Gastrocnemius medialis (tissue), 4 donors: ENCODE measurements around the gene PRR5. TPM values are rescaled to one million over a fixed set of nuclear protein-coding genes. Genes with fewer than 3 reads are reported as not detected.

Experiments
- ATAC-seq, 2 donors: fragments of 150-250 bp; one replicate each; pipeline ENCODE4 v1.9.1; 2016
- DNase-seq, 2 donors: peaks; one replicate each; pipeline ENCODE4 v3.0.0-alpha.2; 2019
- H3K27ac ChIP-seq, 4 donors: fragments of 200-600 bp; sonication (generic); 1 replicate in 1 of 4; 2 replicates in 3 of 4; pipeline ENCODE4 v1.5.1; 2016 to 2018; ENCODE audit warnings: mild to moderate bottlenecking in 2 of 4, moderate library complexity in 1 of 4
- H3K27me3 ChIP-seq, 3 donors: fragments of 200-600 bp; sonication (generic) in 2 of 3; 1 replicate in 1 of 3; 2 replicates in 2 of 3; pipeline versions ENCODE4 v1.5.1 to v1.6.0; 2016 to 2019; ENCODE audit warnings: mild to moderate bottlenecking in 1 of 3, moderate library complexity in 1 of 3
- H3K36me3 ChIP-seq, 2 donors: fragments of 200-600 bp; sonication (generic) in 1 of 2; one replicate each; pipeline ENCODE4 v1.5.1; 2017 to 2018
- H3K4me1 ChIP-seq, 2 donors: fragments of 200-600 bp; sonication (generic) in 1 of 2; one replicate each; pipeline ENCODE4 v1.5.1; 2016 to 2017; ENCODE audit warnings: mild to moderate bottlenecking in 2 of 2
- H3K4me3 ChIP-seq, 4 donors: fragments of 200-600 bp; sonication (generic) in 3 of 4; 1 replicate in 1 of 4; 2 replicates in 3 of 4; pipeline ENCODE4 v1.5.1; 2016 to 2019; ENCODE audit warnings: mild to moderate bottlenecking in 2 of 4
- H3K9me3 ChIP-seq, 3 donors: fragments of 200-600 bp; sonication (generic) in 2 of 3; 1 replicate in 1 of 3; 2 replicates in 2 of 3; pipeline ENCODE4 v1.5.1; 2016 to 2019
- CTCF ChIP-seq, 5 experiments: fragments of 450-650 bp in 3 of 5; fragments of 200-600 bp in 2 of 5; sonication (generic) in 2 of 5; IDR thresholded peaks in 4 of 5; conservative IDR thresholded peaks in 1 of 5; 1 replicate in 4 of 5; 2 replicates in 1 of 5; pipeline ENCODE4 v1.5.1; 2016 to 2019; ENCODE audit warnings: antibody characterized with exemption in 5 of 5, mild to moderate bottlenecking in 3 of 5, moderate library complexity in 3 of 5
- POLR2A ChIP-seq, 2 donors: fragments of 450-650 bp; IDR thresholded peaks; one replicate each; pipeline ENCODE4 v1.6.1; 2017; ENCODE audit warnings: antibody characterized with exemption in 2 of 2, mild to moderate bottlenecking in 2 of 2, moderate library complexity in 2 of 2
- in situ Hi-C, 4 donors: fragments of 200-750 bp; cut with MboI; loops; one replicate each; pipeline versions ENCODE4 v1.15.0 to v1.8.0; 2017; ENCODE audit warnings: low sequenced_read_pairs in 4 of 4
- intact Hi-C: fragments of 100-400 bp; cut with DNase I; formaldehyde crosslinking; loops from one replicate; pipeline ENCODE4 v1.15.1; 2023; ENCODE audit warnings: low total_unique reads
- total RNA-seq, 4 donors: library from RNA; depleted of rRNA; stranded (reverse); fragments of >200 nt; gene quantifications; one replicate each; pipeline versions ENCODE4 v1.1.0 to v1.2.3, GENCODE V29; 2016

PRR5 gene
- total RNA-seq, 4 donors from 2014 or later = 0.34 to 15.2 (median 1.3) TPM

- Histone ChIP-seq H3K27ac (no peak overlapping the region), H3K4me1 (no peaks in the 10 kb centered on the region)
- intact Hi-C loops = no loop called here
These were observed 7.9 kb downstream of the PRR5 start for GRCh38 chr22:44709881-44710392.

DNA sequence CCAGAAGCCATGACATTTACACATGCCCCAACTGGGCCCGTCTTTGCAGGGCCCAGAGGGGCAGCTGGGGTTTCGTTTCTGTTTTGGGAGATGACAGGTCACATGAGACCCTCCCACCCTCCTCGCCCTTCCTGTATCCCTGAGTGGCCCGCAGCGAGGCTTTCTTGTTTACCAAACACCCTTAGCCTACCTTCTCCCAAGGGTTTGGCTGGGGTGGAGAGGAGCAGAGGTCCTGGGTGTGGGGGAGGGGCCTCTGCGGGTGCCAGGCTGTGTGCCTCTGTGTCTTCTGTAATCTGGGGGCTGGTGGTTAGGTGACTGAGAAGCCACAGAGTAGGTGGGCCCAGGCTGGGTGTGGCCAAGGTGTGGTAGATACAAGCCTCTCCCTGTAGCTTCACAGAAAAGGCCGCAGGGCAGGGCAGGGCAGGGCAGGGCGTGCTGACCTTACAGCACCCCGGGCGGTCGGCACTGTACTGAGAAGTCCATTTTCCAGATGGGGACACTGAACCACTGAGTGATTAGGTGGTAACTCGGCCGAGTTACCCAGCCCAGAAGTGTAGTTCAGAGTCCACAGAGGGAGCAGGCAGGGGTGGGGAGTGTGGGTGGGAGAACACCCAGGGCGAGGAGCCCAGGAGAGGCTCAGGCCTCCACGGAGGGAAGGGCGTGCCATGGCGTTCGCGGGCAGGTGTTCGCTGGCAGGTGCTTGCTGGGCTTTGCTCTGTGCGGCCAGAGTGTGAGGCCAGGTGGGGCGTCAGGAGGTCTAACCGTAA, 8.7 kb downstream of the PRR5 start:
- ATAC-seq = no peak
- in situ Hi-C loops (no loop called here), intact Hi-C loops (no loop called here)
- no peak overlapping the region for H3K4me3 ChIP-seq
- no peak overlapping the region for H3K27ac ChIP-seq
- DNase-seq = no peak
- no peaks in the 10 kb centered on the region for H3K36me3 ChIP-seq
- TF ChIP-seq CTCF (IDR thresholded peaks at IDR 0.05 in 4 of 5, conservative IDR thresholded peaks at IDR 0.05 in 1 of 5) = no peak
- TF ChIP-seq POLR2A (IDR thresholded peaks at IDR 0.05) = no peak
- H3K9me3 ChIP-seq = no peaks in the 10 kb centered on the region
- H3K4me1 ChIP-seq = no peaks in the 10 kb centered on the region
- peaks cover 0 to 2% (median 0%) of the 10 kb centered on the region in 3 donors for H3K27me3 ChIP-seq

More at GRCh38 chr22:44709881-44710392, 7.9 kb downstream of the PRR5 start:
- peaks cover 0 to 2% (median under 1%) of the 10 kb centered on the region in 3 donors for H3K27me3 ChIP-seq
- no peak for DNase-seq
- in situ Hi-C loops = no loop called here
- H3K9me3 ChIP-seq = no peaks in the 10 kb centered on the region
- no peak for TF ChIP-seq POLR2A (IDR thresholded peaks at IDR 0.05)
- TF ChIP-seq CTCF (IDR thresholded peaks at IDR 0.05 in 4 of 5, conservative IDR thresholded peaks at IDR 0.05 in 1 of 5) = no peak
- H3K4me3 ChIP-seq = no peak overlapping the region
- ATAC-seq = no peak
- no peaks in the 10 kb centered on the region for H3K36me3 ChIP-seq

DNA sequence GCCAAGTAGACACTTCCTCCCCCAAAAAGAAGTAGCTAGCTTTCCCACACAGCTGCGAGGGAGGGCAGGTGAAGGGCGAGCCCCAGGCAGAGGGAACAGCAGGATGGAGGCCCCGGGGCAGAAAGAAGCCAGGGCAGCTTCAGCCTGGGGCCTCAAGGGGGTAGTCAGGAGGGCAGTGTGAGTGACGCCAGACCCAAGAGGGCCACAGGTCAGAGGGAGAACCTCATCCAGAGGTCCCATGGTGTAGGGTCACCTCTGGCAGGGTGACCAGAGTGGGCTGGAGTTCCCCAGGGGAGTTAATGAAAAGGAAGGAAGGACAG, 9.2 kb downstream of the PRR5 start:
- ATAC-seq (no peak), DNase-seq (no peak)
- Histone ChIP-seq H3K4me3 (no peak overlapping the region), H3K9me3 (no peaks in the 10 kb centered on the region), H3K27ac (no peak overlapping the region), H3K27me3 (peaks cover 0 to 2% (median 0%) of the 10 kb centered on the region in 3 donors), H3K36me3 (no peaks in the 10 kb centered on the region), H3K4me1 (no peaks in the 10 kb centered on the region)
- in situ Hi-C loops = no loop called here
- intact Hi-C loops = no loop called here
- TF ChIP-seq POLR2A (IDR thresholded peaks at IDR 0.05) (no peak), CTCF (IDR thresholded peaks at IDR 0.05 in 4 of 5, conservative IDR thresholded peaks at IDR 0.05 in 1 of 5) (no peak)

DNA sequence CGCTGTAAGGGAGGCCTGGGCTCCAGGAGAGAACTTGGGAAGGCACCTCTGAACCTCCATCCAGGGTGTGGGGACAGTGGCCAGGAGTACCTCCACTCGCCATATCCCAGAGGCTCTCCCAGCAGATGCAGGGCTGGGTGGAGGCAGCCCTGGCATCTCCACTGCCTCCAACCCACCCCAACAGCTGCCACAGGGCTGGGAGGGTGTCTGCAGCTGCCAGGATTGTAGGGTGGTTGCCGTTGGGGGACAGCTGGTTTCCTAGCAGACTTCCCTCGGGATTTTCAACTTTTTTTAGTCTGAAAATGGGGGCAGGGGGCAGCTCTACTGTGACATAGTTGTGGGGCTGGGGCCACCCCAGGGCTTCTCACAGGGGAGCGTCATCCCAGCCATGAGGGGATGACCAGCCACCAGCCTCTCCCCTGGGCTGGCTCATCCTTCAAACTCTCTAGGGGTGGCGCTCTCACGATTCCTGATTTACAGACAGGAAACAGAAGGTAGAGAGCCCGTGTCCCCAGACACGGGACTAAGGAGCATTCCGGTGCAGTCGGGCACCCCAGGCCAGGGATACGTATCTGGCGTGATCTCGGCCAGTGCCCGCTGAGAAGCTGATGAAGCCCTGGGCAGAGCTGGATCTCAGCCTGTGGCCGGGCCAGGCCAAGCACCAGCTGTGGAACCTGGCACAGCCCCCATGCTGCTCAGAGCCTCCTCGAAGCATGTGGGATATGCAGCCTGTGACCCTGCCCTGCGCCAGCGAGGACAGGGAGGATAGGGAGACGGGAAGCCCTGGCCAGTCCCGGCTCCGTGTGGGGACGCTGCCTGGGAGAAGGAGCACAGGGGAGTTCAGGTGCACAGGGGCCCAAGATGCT, 9.9 kb downstream of the PRR5 start:
- DNase-seq = no peak
- Histone ChIP-seq H3K9me3 (no peaks in the 10 kb centered on the region), H3K27ac (no peak overlapping the region), H3K4me1 (no peaks in the 10 kb centered on the region), H3K4me3 (no peak overlapping the region), H3K27me3 (no peaks in the 10 kb centered on the region), H3K36me3 (no peaks in the 10 kb centered on the region)
- peak; percentile 55 to 57 for ATAC-seq
- TF ChIP-seq POLR2A (IDR thresholded peaks at IDR 0.05) (no peak), CTCF (IDR thresholded peaks at IDR 0.05 in 4 of 5, conservative IDR thresholded peaks at IDR 0.05 in 1 of 5) (no peak)
- intact Hi-C loops (no loop called here), in situ Hi-C loops (no loop called here)
